ENCODE results near the gene ARTN.

Gene ARTN

GRCh38 chr1:43947061-43947873 lies 13.7 kb downstream of the ARTN start:
- DNase-seq (ENCODE audit: low read depth, low spot score): no peak

- peak; percentile 21 for DNase-seq (ENCODE audit: low read depth, low spot score)
Measured at GRCh38 chr1:43947874-43948437, 14.4 kb downstream of the ARTN start.

- no peak for DNase-seq (ENCODE audit: low read depth, low spot score)
Measured at GRCh38 chr1:43949678-43950077, 16.1 kb downstream of the ARTN start.

- no peak for DNase-seq (ENCODE audit: low read depth, low spot score)
Measured at GRCh38 chr1:43951021-43951985, 17.7 kb downstream of the ARTN start.

- DNase-seq (ENCODE audit: low read depth, low spot score): peak; percentile 20
Measured at GRCh38 chr1:43952731-43953346, 19.2 kb downstream of the ARTN start.

- DNase-seq (ENCODE audit: low read depth, low spot score): no peak
Measured at GRCh38 chr1:43953361-43953760, 19.8 kb downstream of the ARTN start.

GRCh38 chr1:43954036-43954435 lies 20.4 kb downstream of the ARTN start:
- no peak for DNase-seq (ENCODE audit: low read depth, low spot score)

- no peak for DNase-seq (ENCODE audit: low read depth, low spot score)
Measured at GRCh38 chr1:43956234-43956633, 22.6 kb downstream of the ARTN start.

GRCh38 chr1:43957407-43958040 lies 23.9 kb downstream of the ARTN start:
- no peak for DNase-seq (ENCODE audit: low read depth, low spot score)

- DNase-seq (ENCODE audit: low read depth, low spot score): no peak
Measured at GRCh38 chr1:43958351-43959255, 25.0 kb downstream of the ARTN start.

- DNase-seq (ENCODE audit: low read depth, low spot score): no peak
Measured at GRCh38 chr1:43960798-43961197, 27.2 kb downstream of the ARTN start.

- DNase-seq (ENCODE audit: low read depth, low spot score): no peak
Measured at GRCh38 chr1:43961692-43962091, 28.1 kb downstream of the ARTN start.

- DNase-seq (ENCODE audit: low read depth, low spot score): no peak
Measured at GRCh38 chr1:43962324-43962723, 28.7 kb downstream of the ARTN start.

- DNase-seq (ENCODE audit: low read depth, low spot score): no peak
Measured at GRCh38 chr1:43963006-43963405, 29.4 kb downstream of the ARTN start.

- DNase-seq (ENCODE audit: low read depth, low spot score): no peak
Measured at GRCh38 chr1:43963890-43964289, 30.3 kb downstream of the ARTN start.

- no peak for DNase-seq (ENCODE audit: low read depth, low spot score)
Measured at GRCh38 chr1:43965316-43965715, 31.7 kb downstream of the ARTN start.

- DNase-seq (ENCODE audit: low read depth, low spot score): peak; percentile 54
Measured at GRCh38 chr1:43968348-43968948, 34.8 kb downstream of the ARTN start.

- DNase-seq (ENCODE audit: low read depth, low spot score): no peak
Measured at GRCh38 chr1:43969416-43969745, 35.8 kb downstream of the ARTN start.

GRCh38 chr1:43969746-43970466 lies 36.3 kb downstream of the ARTN start, which contains the start of gene DPH2:
DPH2 (plus strand) TSS chr1:43970010; CDS start chr1:43970176, 166 bp downstream.
- DNase-seq (ENCODE audit: low read depth, low spot score): peak; percentile 99

All from astrocyte of the hippocampus (primary cell).